Measurements from ENCODE around the gene GNG7.

DNA sequence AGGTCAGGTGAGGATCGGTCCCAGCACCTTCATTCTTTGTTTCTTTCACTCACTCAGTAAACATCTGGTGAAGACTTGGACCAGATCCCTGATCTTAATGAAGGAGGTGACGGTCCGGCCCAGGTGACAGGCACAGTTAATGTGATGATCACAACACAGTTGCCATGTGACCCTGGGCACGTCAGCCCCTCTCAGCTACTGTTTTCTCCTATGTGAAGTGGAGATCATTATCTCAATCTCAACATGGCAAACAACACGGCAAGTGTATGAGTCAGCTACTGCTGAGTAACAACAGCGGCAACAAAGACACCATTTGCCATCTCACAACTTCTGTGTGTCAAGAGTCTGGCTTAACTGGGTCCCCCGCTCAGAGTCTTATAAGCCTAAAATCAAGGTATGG, 74.6 kb downstream of the GNG7 start:
- no peak for TF ChIP-seq POLR2A (IDR thresholded peaks at IDR 0.05)
- TF ChIP-seq, protein P1, sequence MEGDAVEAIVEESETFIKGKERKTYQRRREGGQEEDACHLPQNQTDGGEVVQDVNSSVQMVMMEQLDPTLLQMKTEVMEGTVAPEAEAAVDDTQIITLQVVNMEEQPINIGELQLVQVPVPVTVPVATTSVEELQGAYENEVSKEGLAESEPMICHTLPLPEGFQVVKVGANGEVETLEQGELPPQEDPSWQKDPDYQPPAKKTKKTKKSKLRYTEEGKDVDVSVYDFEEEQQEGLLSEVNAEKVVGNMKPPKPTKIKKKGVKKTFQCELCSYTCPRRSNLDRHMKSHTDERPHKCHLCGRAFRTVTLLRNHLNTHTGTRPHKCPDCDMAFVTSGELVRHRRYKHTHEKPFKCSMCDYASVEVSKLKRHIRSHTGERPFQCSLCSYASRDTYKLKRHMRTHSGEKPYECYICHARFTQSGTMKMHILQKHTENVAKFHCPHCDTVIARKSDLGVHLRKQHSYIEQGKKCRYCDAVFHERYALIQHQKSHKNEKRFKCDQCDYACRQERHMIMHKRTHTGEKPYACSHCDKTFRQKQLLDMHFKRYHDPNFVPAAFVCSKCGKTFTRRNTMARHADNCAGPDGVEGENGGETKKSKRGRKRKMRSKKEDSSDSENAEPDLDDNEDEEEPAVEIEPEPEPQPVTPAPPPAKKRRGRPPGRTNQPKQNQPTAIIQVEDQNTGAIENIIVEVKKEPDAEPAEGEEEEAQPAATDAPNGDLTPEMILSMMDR (IDR thresholded peaks at IDR 0.05), result no peak
- TF ChIP-seq POLR2AphosphoS5 (IDR thresholded peaks at IDR 0.05), result no peak
- no peak for TF ChIP-seq EP300 (IDR thresholded peaks at IDR 0.05)
